GM06990 (cell line): Measurements from ENCODE around the gene DKKL1.

Source experiments
- DNase-seq: peaks from one replicate; pipeline ENCODE4 v3.0.0-alpha.2; 2011; ENCODE audit not compliant: insufficient read length; ENCODE audit errors: extremely low read depth
- H3K27me3 ChIP-seq: replicated peaks from 2 replicates; pipeline ENCODE4 v1.6.0; 2011; ENCODE audit warnings: low read length; ENCODE audit not compliant: control insufficient read depth, insufficient read depth
- H3K36me3 ChIP-seq: 2 replicates; pipeline ENCODE4 v1.5.1; 2011; ENCODE audit warnings: low read length; ENCODE audit not compliant: control insufficient read depth, insufficient read depth
- H3K4me3 ChIP-seq: replicated peaks from 2 replicates; pipeline ENCODE4 v1.5.1; 2011; ENCODE audit warnings: low read depth, mild to moderate bottlenecking, control low read depth, low read length
- TF ChIP-seq, protein P1 (sequence below): IDR thresholded peaks from 2 replicates; pipeline ENCODE4 v1.5.1; 2011; ENCODE audit warnings: low read length, control low read depth, mild to moderate bottlenecking, inconsistent platforms; ENCODE audit not compliant: insufficient read depth, poor library complexity, severe bottlenecking

Gene DKKL1

DNA sequence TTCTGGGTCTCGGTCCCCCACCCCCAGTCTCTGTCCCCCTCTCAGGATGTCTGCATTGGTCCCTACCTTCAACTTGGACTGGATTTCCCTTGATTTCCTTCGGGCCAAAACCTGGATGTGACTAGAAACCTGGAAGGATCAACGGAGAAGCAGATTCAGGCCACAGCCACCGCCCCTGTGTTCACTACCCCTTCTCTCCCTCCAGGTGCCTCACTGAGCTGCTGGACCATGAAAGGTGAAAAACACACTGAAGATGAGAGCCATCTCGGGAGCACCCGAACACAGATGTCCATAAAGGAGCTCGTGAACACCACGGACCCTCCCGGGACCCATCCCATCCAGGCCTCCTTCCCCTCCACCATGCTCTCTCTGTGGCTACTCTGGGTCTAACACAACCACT lies 6.5 kb upstream of the DKKL1 start:
- H3K4me3 ChIP-seq: no peak overlapping the region
- TF ChIP-seq, protein P1, sequence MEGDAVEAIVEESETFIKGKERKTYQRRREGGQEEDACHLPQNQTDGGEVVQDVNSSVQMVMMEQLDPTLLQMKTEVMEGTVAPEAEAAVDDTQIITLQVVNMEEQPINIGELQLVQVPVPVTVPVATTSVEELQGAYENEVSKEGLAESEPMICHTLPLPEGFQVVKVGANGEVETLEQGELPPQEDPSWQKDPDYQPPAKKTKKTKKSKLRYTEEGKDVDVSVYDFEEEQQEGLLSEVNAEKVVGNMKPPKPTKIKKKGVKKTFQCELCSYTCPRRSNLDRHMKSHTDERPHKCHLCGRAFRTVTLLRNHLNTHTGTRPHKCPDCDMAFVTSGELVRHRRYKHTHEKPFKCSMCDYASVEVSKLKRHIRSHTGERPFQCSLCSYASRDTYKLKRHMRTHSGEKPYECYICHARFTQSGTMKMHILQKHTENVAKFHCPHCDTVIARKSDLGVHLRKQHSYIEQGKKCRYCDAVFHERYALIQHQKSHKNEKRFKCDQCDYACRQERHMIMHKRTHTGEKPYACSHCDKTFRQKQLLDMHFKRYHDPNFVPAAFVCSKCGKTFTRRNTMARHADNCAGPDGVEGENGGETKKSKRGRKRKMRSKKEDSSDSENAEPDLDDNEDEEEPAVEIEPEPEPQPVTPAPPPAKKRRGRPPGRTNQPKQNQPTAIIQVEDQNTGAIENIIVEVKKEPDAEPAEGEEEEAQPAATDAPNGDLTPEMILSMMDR: no peak
- peaks cover 1% of the 10 kb centered on the region; the same call in 1 of the 2 replicates for H3K27me3 ChIP-seq
- H3K36me3 ChIP-seq: no peaks in the 10 kb centered on the region
- no peak for DNase-seq

DNA sequence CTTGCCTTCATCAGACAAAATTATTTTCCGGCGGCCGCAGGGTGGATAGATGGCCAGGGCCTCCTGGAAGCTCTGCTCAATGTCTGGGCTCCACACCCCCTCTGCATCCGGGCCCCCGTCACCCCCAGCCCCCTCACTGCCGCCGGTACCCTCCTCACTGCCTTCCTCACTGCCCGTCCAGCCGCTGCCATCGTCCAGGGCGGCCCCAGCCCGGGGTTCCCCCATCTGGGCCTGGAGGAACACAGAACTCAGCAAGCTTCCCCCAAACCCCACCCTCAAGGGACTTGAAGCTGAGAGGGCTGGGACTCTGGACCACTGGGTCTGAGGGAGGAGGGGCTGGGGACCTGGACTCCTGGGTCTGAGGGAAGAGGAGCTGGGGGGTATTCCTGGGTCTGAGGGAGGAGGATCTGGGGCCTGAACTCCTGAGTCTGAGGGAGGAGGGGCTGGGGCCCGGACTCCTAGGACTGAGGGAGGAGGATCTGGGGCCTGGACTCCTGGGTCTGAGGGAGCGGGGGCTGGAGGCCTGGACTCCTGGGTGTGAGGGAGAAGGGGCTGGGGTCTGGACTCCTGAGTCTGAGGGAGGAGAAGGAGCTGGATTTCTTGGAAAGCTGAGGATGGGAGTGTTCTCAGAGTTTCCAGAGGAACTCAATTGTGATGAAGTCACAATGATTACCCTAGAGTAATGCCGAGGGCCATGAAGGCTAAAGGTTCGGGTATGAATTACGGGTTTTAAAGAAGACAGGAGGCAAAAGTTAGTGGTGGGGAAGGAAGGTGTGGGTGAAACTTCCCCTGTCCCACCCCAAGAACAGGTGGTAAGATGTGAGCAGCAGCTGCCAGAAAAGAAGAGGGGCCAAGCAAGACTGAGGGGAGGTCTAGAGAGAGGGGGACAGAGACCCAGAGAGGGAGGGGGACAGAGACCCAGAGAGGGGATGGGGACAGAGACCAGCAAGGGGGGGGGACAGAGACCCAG lies 3.5 kb upstream of the DKKL1 start:
- H3K27me3 ChIP-seq: peaks cover 1% of the 10 kb centered on the region; the same call in 1 of the 2 replicates
- H3K36me3 ChIP-seq: no peaks in the 10 kb centered on the region
- no peak for DNase-seq
- TF ChIP-seq, protein P1: no peak
- H3K4me3 ChIP-seq: no peak overlapping the region

DNA sequence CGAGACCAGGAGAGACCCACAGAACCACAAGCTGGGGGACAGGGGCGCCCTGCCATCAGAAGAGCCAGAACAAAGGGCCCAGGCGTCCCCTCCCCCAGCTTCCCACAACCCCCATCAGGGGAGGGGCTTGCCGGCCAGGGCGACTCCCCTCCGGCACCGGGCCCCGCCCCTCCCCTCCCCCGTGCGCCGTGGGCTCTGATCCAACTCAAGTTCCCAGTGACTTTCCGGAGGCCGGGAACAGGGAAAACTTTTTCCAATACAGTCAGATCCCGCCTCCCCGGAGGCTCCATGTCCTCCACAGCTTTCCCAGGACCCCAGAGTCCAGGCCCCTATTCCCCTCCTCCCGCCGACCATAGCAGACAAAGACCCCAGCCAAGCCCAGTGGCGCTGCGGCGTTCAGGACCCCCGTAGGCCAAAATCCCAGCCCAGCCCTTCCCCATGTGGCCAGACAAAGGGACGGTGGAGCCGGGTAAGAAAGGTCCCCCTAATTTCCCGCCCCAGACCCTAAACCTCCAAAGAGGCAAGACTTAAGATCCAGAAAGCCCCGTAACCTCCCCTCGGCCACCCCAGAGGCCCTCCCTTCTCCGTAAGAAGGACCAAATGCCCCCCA lies 2.1 kb upstream of the DKKL1 start:
- Histone ChIP-seq H3K27me3 (peaks cover 1% of the 10 kb centered on the region; the same call in 1 of the 2 replicates), H3K4me3 (no peak overlapping the region), H3K36me3 (no peaks in the 10 kb centered on the region)
- DNase-seq: no peak
- TF ChIP-seq, protein P1: no peak

DNA sequence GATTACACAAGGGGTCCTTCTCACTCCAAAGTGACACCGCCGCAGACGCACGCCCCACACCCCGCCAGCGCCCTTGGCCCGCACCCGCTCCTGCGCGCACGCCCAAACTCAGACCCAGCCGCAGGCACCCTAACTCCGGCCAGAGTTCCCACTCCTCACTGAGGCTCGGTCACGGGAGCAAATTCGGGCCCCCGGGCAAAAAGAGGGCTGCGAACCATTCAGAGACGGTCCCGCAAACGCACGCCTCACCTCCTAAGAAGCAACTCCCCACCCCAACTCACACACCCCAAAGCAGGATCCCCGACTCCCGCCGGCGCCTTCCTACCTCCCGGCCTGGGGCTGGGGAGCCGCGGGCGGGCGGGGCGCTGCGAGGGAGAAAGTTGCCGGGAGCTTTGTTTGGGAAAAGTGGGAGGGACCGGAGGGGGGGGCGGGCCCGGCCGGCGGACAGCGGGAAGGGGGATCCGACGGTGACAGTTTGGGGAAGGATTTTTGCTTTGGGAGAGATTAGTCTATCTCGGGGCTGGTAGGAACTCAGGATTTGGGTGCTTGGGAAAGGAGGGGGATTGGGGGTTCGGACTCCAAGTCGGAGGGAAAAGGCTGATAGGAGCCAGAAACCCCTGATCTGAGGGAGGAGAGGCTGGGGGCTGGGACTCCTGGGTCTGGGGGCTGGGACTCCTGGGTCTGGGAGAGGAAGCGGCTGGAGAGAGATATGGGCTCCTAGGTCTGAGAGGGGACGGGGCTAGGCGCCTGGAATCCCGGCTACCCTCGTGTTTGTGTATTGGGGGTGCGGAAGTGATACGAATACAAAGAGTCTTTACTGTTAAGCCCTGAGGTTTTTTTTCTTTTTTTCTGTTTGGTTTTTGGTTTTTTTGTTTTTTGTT lies 1.4 kb upstream of the DKKL1 start, which contains the start of gene TEAD2:
Gene TEAD2 (minus strand): TSS at position 369 of the 881 bp plus-strand sequence. CDS start 2,341 bp downstream, outside the sequence.
- TF ChIP-seq, protein P1: no peak
- no peak for DNase-seq
- H3K36me3 ChIP-seq: no peaks in the 10 kb centered on the region
- H3K27me3 ChIP-seq: no peaks in the 10 kb centered on the region; the same call in 1 of the 2 replicates
- H3K4me3 ChIP-seq: no peak within 1 kb of the TSS

DNA sequence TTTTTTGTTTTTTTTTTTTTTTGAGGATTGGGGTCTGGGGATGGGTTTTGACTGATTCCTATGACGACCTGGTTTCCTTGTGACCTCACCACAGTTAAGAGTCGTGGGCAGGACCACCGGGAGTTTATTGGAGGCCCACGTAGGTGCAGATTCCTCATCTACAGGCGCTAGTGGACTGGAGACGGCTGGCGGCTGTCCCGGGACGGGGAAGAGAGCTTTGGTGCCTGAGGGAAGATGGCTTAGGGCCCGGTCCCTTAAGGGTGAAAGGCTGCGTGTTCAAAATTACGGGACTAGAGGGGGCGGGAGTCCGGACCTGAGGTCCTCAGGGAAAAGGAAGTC lies 779 bp upstream of the DKKL1 start:
- Histone ChIP-seq H3K4me3 (no peak overlapping the region), H3K27me3 (no peaks in the 10 kb centered on the region; the same call in 1 of the 2 replicates), H3K36me3 (no peaks in the 10 kb centered on the region)
- TF ChIP-seq, protein P1: no peak
- no peak for DNase-seq
